Measurements from ENCODE around the gene TMEM212. TPM values are rescaled to one million over a fixed set of nuclear protein-coding genes. Genes with fewer than 3 reads are reported as not detected.
A peak's percentile ranks its signal among the peaks of the same experiment; 100 is the strongest.

TMEM212 gene
- total and polyA plus RNA-seq, 2 of the 13 experiments (the other 11 are each of a cell fraction or from before 2014, with no cell fraction given), result not detected

DNA sequence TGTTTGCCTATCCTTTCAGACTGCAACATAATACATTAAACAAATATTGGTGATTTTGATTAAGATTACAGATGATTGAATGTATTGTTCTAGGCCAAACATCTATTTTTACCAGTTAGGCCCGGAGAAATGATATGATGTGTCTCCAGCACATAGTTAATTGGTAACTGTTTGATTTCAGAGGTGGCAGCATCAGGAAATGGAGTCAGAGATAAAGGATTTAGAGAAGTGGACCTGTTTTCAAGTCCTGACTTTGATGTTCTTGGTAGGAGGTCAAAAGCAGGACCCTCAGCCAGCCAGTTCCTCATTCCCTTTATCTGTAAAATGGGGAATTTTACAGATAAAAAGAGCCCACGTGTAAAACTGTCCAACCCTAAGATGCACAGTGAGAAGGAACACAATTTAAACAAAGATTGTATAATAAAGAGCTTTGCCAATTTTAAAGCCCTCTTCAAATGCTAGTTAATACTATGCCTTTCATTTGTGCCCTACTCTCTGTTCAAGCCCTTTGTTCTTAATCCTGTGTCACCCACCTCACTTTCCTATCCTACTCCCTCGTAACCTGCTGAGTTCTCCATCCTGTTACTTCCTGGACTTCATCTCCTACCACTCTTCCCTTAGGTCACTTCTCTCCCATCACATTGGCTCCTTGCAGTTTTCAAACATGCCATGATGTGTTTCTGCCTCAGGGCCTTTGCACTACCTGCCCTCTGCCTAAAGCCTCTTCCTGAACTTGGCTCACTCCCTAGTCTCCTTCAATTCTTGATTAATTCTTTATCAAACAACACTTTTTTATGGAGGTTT lies 2.5 kb downstream of the TMEM212 start (continued):
- TF ChIP-seq, protein P1, sequence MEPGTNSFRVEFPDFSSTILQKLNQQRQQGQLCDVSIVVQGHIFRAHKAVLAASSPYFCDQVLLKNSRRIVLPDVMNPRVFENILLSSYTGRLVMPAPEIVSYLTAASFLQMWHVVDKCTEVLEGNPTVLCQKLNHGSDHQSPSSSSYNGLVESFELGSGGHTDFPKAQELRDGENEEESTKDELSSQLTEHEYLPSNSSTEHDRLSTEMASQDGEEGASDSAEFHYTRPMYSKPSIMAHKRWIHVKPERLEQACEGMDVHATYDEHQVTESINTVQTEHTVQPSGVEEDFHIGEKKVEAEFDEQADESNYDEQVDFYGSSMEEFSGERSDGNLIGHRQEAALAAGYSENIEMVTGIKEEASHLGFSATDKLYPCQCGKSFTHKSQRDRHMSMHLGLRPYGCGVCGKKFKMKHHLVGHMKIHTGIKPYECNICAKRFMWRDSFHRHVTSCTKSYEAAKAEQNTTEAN (CRISPR knock-in tag; conservative IDR thresholded peaks at IDR 0.05), result no peak
- TF ChIP-seq ZSCAN25 (CRISPR knock-in tag; IDR thresholded peaks at IDR 0.05) (0 out of 2 replicates have a peak, but pooled peaks have one; percentile 23), ZNF207 (IDR thresholded peaks at IDR 0.05; ENCODE audit: borderline replicate concordance) (no peak), ZNF296 (CRISPR knock-in tag; conservative IDR thresholded peaks at IDR 0.05) (no peak), GZF1 (CRISPR knock-in tag; IDR thresholded peaks at IDR 0.05) (no peak), PCBP2 (optimal IDR thresholded peaks at IDR 0.05; ENCODE audit: low read depth, low read length, poor library complexity, severe bottlenecking) (no peak), TSC22D2 (CRISPR knock-in tag; IDR thresholded peaks at IDR 0.05; ENCODE audit: borderline replicate concordance) (no peak), ZNF530 (CRISPR knock-in tag; IDR thresholded peaks at IDR 0.05; ENCODE audit: low read depth) (no peak), PRPF4 (IDR thresholded peaks at IDR 0.05; ENCODE audit: low read depth, low read length, poor library complexity, severe bottlenecking) (no peak), THYN1 (CRISPR knock-in tag; IDR thresholded peaks at IDR 0.05; ENCODE audit: borderline replicate concordance, low read depth) (no peak), ESRRA (CRISPR knock-in tag; IDR thresholded peaks at IDR 0.05; ENCODE audit: low read depth) (0 out of 2 replicates have a peak, but pooled peaks have one; percentile 27), ZNF101 (CRISPR knock-in tag; IDR thresholded peaks at IDR 0.05; ENCODE audit: borderline replicate concordance, low read depth) (no peak), MEF2D (CRISPR knock-in tag; IDR thresholded peaks at IDR 0.05) (no peak), POLR2AphosphoS5 (IDR thresholded peaks at IDR 0.05; ENCODE audit: low read depth, low read length) (no peak), ATF7 (IDR thresholded peaks at IDR 0.05) (no peak), ATF7 (CRISPR knock-in tag; IDR thresholded peaks at IDR 0.05) (no peak), HDAC2 (CRISPR knock-in tag; IDR thresholded peaks at IDR 0.05) (peak; percentile 57; the same call in 1 of the 2 replicates), HMG20B (CRISPR knock-in tag; conservative IDR thresholded peaks at IDR 0.05) (0 out of 2 replicates have a peak, but pooled peaks have one; percentile 7), IKZF1 (IDR thresholded peaks at IDR 0.05) (no peak)
- TF ChIP-seq, protein P2, sequence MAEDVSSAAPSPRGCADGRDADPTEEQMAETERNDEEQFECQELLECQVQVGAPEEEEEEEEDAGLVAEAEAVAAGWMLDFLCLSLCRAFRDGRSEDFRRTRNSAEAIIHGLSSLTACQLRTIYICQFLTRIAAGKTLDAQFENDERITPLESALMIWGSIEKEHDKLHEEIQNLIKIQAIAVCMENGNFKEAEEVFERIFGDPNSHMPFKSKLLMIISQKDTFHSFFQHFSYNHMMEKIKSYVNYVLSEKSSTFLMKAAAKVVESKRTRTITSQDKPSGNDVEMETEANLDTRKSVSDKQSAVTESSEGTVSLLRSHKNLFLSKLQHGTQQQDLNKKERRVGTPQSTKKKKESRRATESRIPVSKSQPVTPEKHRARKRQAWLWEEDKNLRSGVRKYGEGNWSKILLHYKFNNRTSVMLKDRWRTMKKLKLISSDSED (CRISPR knock-in tag; IDR thresholded peaks at IDR 0.05), result no peak
- TF ChIP-seq, protein P3, sequence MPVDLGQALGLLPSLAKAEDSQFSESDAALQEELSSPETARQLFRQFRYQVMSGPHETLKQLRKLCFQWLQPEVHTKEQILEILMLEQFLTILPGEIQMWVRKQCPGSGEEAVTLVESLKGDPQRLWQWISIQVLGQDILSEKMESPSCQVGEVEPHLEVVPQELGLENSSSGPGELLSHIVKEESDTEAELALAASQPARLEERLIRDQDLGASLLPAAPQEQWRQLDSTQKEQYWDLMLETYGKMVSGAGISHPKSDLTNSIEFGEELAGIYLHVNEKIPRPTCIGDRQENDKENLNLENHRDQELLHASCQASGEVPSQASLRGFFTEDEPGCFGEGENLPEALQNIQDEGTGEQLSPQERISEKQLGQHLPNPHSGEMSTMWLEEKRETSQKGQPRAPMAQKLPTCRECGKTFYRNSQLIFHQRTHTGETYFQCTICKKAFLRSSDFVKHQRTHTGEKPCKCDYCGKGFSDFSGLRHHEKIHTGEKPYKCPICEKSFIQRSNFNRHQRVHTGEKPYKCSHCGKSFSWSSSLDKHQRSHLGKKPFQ (CRISPR knock-in tag; IDR thresholded peaks at IDR 0.05; ENCODE audit: insufficient replicate concordance), result no peak
- TF ChIP-seq, protein P4, sequence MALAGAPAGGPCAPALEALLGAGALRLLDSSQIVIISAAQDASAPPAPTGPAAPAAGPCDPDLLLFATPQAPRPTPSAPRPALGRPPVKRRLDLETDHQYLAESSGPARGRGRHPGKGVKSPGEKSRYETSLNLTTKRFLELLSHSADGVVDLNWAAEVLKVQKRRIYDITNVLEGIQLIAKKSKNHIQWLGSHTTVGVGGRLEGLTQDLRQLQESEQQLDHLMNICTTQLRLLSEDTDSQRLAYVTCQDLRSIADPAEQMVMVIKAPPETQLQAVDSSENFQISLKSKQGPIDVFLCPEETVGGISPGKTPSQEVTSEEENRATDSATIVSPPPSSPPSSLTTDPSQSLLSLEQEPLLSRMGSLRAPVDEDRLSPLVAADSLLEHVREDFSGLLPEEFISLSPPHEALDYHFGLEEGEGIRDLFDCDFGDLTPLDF (CRISPR knock-in tag; IDR thresholded peaks at IDR 0.05), result no peak

All from HepG2 (cell line).